GM12891 (cell line): ENCODE measurements around the gene NPS.

ENCODE experiments used
- POLR2A ChIP-seq: IDR thresholded peaks from 2 replicates; pipeline ENCODE4 v1.6.1; 2011; ENCODE audit warnings: low read depth, low read length, control low read depth
- POLR2AphosphoS5 ChIP-seq: IDR thresholded peaks from 2 replicates; pipeline ENCODE4 v1.6.1; 2011; ENCODE audit warnings: low read depth, low read length, control low read depth
- POU2F2 ChIP-seq: IDR thresholded peaks from 2 replicates; pipeline ENCODE4 v1.6.1; 2011; ENCODE audit warnings: low read depth, mild to moderate bottlenecking, control low read depth, low read length, moderate library complexity
- SPI1 ChIP-seq: IDR thresholded peaks from 2 replicates; pipeline ENCODE4 v1.6.1; 2011; ENCODE audit warnings: low read depth, low read length, control low read depth
- TAF1 ChIP-seq: IDR thresholded peaks from 2 replicates; pipeline ENCODE4 v1.6.1; 2011; ENCODE audit warnings: low read depth, low read length, control low read depth

DNA sequence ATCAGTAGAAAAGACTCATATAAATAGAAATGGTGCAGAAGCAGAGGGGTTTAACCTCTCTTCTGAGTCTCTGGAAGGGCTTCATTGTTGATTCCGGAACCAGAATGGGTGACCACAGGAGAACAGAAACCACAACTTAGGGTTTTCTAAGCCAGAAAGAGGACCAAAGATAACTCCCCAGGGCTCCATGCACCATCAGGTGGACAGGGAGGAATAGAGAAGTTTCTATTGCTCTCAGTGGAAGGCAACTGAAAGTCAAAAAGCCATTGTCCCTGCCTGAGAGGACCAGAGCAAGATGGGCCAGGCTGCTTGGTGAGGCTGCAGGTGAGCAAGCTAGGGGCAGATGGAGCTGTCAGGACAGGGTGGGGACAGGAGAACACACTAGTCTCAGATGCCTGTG, 14.6 kb upstream of the NPS start:
- TF ChIP-seq SPI1 = no peak
- TF ChIP-seq POLR2A = no peak
- no peak for TF ChIP-seq POLR2AphosphoS5
- TF ChIP-seq TAF1 = no peak
- TF ChIP-seq POU2F2 = no peak
